Right atrium auricular region (tissue), 2 donors: ENCODE results near the gene FAT2. TPM values are rescaled to one million over a fixed set of nuclear protein-coding genes. Genes with fewer than 3 reads are reported as not detected.

Source experiments
- DNase-seq: peaks from one replicate; pipeline ENCODE4 v3.0.0-alpha.2; 2019; ENCODE audit warnings: low spot score
- H3K27ac ChIP-seq, 2 donors: fragments of 200-600 bp; sonication (generic); 1 replicate in 1 of 2; 2 replicates in 1 of 2; pipeline ENCODE4 v1.5.1; 2016 to 2019
- H3K27me3 ChIP-seq, 2 donors: fragments of 200-600 bp; sonication (generic); one replicate each; pipeline versions ENCODE4 v1.5.1 to v1.6.0; 2017 to 2019
- H3K36me3 ChIP-seq: fragments of 200-600 bp; sonication (generic); one replicate; pipeline ENCODE4 v1.5.1; 2016
- H3K4me1 ChIP-seq, 2 donors: fragments of 200-600 bp; sonication (generic); one replicate each; pipeline versions ENCODE4 v1.5.1 to v1.6.0; 2017 to 2019
- H3K4me3 ChIP-seq, 2 donors: fragments of 200-600 bp; sonication (generic); 1 replicate in 1 of 2; 2 replicates in 1 of 2; pipeline ENCODE4 v1.5.1; 2017 to 2019; ENCODE audit warnings: mild to moderate bottlenecking in 1 of 2, moderate library complexity in 1 of 2
- H3K9me3 ChIP-seq, 2 donors: fragments of 200-600 bp; sonication (generic); one replicate each; pipeline ENCODE4 v1.5.1; 2019
- CTCF ChIP-seq, 2 donors: fragments of 200-600 bp; sonication (generic); IDR thresholded peaks; one replicate each; pipeline ENCODE4 v1.5.1; 2019; ENCODE audit warnings: antibody characterized with exemption in 2 of 2
- total RNA-seq, 2 donors: library from RNA; depleted of rRNA; stranded (reverse); fragments of >200 nt; gene quantifications; one replicate each; pipeline ENCODE4 v1.1.0, GENCODE V29; 2016

Gene FAT2
- total RNA-seq, 2 donors from 2014 or later = not detected

- Histone ChIP-seq H3K36me3 (no peaks in the 10 kb centered on the region), H3K27ac (no peak overlapping the region), H3K27me3 (no peaks in the 10 kb centered on the region), H3K4me1 (no peaks in the 10 kb centered on the region), H3K9me3 (no peaks in the 10 kb centered on the region), H3K4me3 (no peak overlapping the region)
- DNase-seq = no peak
- no peak for TF ChIP-seq CTCF (IDR thresholded peaks at IDR 0.05)
Measured at GRCh38 chr5:151562019-151562707, 29.0 kb downstream of the FAT2 start.

DNA sequence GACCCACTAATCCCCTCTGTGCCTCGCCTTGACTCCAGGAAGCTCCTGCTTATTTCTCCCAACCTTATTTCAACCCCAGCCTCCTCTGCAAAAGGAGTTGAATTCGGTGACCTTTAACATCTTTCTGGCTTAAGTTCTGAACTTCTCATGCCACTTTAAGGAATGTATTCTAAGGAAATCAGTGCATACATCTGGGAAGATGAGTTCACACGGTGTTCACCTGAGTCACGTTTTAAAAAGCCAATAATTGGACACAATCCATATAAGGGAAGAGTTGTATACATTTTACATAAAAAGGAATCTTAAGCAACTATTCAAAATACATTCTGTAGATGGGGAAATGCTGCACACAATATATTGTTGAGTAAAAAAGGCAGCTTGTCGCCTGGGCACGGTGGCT is 33.2 kb downstream of the FAT2 start:
- Histone ChIP-seq H3K4me3 (no peak overlapping the region), H3K27me3 (no peaks in the 10 kb centered on the region), H3K4me1 (no peaks in the 10 kb centered on the region), H3K36me3 (no peaks in the 10 kb centered on the region), H3K27ac (no peak overlapping the region), H3K9me3 (no peaks in the 10 kb centered on the region)
- no peak for TF ChIP-seq CTCF (IDR thresholded peaks at IDR 0.05)
- DNase-seq = no peak

GRCh38 chr5:151557466-151557865 is 33.7 kb downstream of the FAT2 start:
- Histone ChIP-seq H3K4me1 (no peaks in the 10 kb centered on the region), H3K4me3 (no peak overlapping the region), H3K27me3 (no peaks in the 10 kb centered on the region), H3K9me3 (no peaks in the 10 kb centered on the region), H3K36me3 (no peaks in the 10 kb centered on the region), H3K27ac (no peak overlapping the region)
- DNase-seq = no peak
- no peak for TF ChIP-seq CTCF (IDR thresholded peaks at IDR 0.05)

DNA sequence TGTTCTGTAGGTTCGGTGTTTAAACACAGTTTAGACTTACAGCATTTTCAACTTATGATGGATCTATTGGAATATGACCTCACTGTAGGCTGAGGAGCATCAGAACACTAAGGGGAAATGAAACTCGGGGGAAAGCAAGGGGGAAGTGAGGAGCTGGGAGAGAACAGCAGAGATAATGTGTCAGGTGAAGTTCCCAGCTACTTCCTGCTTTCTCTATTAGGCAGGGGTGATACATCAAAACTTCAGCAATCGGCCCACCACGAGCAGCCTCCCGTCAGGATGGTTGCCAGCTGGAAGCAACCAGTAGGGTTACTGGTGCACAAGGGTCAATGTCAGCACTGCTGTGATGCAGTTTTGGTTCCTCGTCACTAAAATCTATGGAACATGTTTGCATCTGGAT is 34.3 kb downstream of the FAT2 start:
- Histone ChIP-seq H3K9me3 (no peaks in the 10 kb centered on the region), H3K4me3 (no peak overlapping the region), H3K36me3 (no peaks in the 10 kb centered on the region), H3K27me3 (no peaks in the 10 kb centered on the region), H3K27ac (no peak overlapping the region), H3K4me1 (no peaks in the 10 kb centered on the region)
- TF ChIP-seq CTCF (IDR thresholded peaks at IDR 0.05) = no peak
- DNase-seq = no peak

- no peaks in the 10 kb centered on the region for H3K4me1 ChIP-seq
- no peaks in the 10 kb centered on the region for H3K27me3 ChIP-seq
- DNase-seq = no peak
- no peak overlapping the region for H3K4me3 ChIP-seq
- H3K9me3 ChIP-seq = no peaks in the 10 kb centered on the region
- H3K36me3 ChIP-seq = no peaks in the 10 kb centered on the region
- H3K27ac ChIP-seq = no peak overlapping the region
- TF ChIP-seq CTCF (IDR thresholded peaks at IDR 0.05) = no peak
Measured at GRCh38 chr5:151555760-151556576, 35.2 kb downstream of the FAT2 start.
